ACC112 (cell line): ENCODE results near the gene OR5H14.
"Not testable (repeated sequence)": the region's sequence is repeated elsewhere in the genome, so short reads cannot be mapped to it uniquely, and the experiment has no call there.

Experiments
- H2AFZ ChIP-seq: fragments of 200-600 bp; sonication (generic); one replicate; pipeline ENCODE4 v1.6.0; 2017; ENCODE audit warnings: antibody characterized with exemption, low read length; ENCODE audit not compliant: unreplicated experiment
- H3K27ac ChIP-seq: fragments of 200-600 bp; sonication (generic); 2 replicates; pipeline ENCODE4 v1.5.1; 2014; ENCODE audit warnings: low read depth, mild to moderate bottlenecking, antibody characterized with exemption, low read length, moderate library complexity
- H3K27me3 ChIP-seq: fragments of 200-600 bp; sonication (generic); 2 replicates; pipeline ENCODE4 v1.6.1; 2014; ENCODE audit warnings: mild to moderate bottlenecking, antibody characterized with exemption, low read length, moderate library complexity, mixed read lengths; ENCODE audit not compliant: insufficient read depth
- H3K36me3 ChIP-seq: fragments of 200-600 bp; sonication (generic); 2 replicates; pipeline ENCODE4 v1.6.1; 2016; ENCODE audit warnings: mild to moderate bottlenecking, antibody characterized with exemption, low read length, moderate library complexity, mixed read lengths; ENCODE audit not compliant: insufficient read depth
- H3K4me1 ChIP-seq: fragments of 200-600 bp; sonication (generic); one replicate; pipeline ENCODE4 v1.6.1; 2016; ENCODE audit warnings: low read length, mixed read lengths; ENCODE audit not compliant: insufficient read depth, unreplicated experiment, control insufficient read depth
- H3K4me3 ChIP-seq: fragments of 200-600 bp; sonication (generic); 2 replicates; pipeline ENCODE4 v1.5.1; 2014; ENCODE audit warnings: mild to moderate bottlenecking, low read depth, low read length
- H3K79me2 ChIP-seq: fragments of 200-600 bp; sonication (generic); one replicate; pipeline ENCODE4 v1.6.0; 2016; ENCODE audit warnings: low read length; ENCODE audit not compliant: control insufficient read depth, unreplicated experiment, insufficient read depth

The OR5H14 gene

DNA sequence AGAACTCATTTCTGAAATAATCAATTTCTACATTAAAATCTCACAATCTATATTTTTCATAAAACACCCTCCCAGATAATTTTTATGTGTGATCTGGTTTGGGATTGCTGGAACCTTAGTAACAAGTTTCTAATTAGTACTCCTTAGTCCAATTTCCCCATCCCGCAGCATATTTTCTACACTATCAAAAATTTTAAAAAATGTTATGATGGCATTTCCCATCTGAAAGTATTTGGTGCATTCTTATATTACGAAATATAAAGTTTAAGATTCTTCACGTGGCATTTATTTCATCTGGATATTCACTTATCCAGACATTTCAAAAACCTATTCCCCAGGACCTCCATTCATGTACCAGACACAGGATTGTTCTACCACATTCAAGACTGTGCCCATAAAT, 1.5 kb downstream of the OR5H14 start:
- H2AFZ ChIP-seq, result no peak overlapping the region
- H3K36me3 ChIP-seq, result no peaks in the 10 kb centered on the region
- H3K79me2 ChIP-seq, result no peaks in the 10 kb centered on the region
- H3K27me3 ChIP-seq, result 0 out of 2 replicates have a peak, but pooled peaks cover 5% of the 10 kb centered on the region
- H3K4me1 ChIP-seq, result no peaks in the 10 kb centered on the region
- no peak overlapping the region for H3K27ac ChIP-seq
- H3K4me3 ChIP-seq, result no peak overlapping the region

GRCh38 chr3:98149456-98149855, 2.2 kb downstream of the OR5H14 start:
- not testable (repeated sequence) for H2AFZ ChIP-seq, H3K27me3 ChIP-seq, H3K79me2 ChIP-seq, H3K4me1 ChIP-seq, H3K4me3 ChIP-seq, H3K27ac ChIP-seq, H3K36me3 ChIP-seq

DNA sequence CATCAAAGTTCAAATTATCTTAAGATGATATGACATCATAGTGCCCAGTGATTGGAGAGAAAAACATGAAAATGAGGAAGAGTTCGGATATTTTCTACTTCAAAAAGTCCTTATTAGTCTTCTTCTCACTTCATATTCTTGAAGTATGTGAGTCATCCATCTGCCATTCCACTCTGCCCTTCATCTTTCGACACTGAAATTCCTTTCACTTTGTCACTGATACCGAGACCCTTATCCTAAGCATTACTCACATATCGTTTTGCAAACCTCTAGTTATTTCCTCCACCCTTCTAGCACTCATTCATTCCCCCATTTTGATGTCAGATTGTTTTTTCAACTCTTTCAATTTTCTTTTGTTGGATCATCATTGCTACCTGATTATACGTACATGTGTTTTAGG, 4.0 kb downstream of the OR5H14 start:
- H3K27ac ChIP-seq, result no peak overlapping the region
- H3K4me1 ChIP-seq, result no peaks in the 10 kb centered on the region
- peaks cover 6% of the 10 kb centered on the region; the same call in 1 of the 2 replicates for H3K27me3 ChIP-seq
- no peaks in the 10 kb centered on the region for H3K79me2 ChIP-seq
- no peak overlapping the region for H3K4me3 ChIP-seq
- no peak overlapping the region for H2AFZ ChIP-seq
- no peaks in the 10 kb centered on the region for H3K36me3 ChIP-seq

GRCh38 chr3:98166396-98166795, 19.1 kb downstream of the OR5H14 start, which contains the start of gene OR5H15:
Gene OR5H15 (plus strand): TSS chr3:98166696. CDS start chr3:98168700, 2,004 bp downstream.
- no peak within 1 kb of the TSS for H3K27ac ChIP-seq
- no peak within 1 kb of the TSS for H2AFZ ChIP-seq
- H3K4me3 ChIP-seq, result no peak within 1 kb of the TSS
- no peaks in the 10 kb centered on the region for H3K36me3 ChIP-seq
- H3K27me3 ChIP-seq, result no peaks in the 10 kb centered on the region
- H3K79me2 ChIP-seq, result no peaks in the 10 kb centered on the region
- H3K4me1 ChIP-seq, result no peaks in the 10 kb centered on the region

GRCh38 chr3:98171071-98171470, 23.8 kb downstream of the OR5H14 start:
- H3K4me3 ChIP-seq, result no peak overlapping the region
- no peak overlapping the region for H3K27ac ChIP-seq

GRCh38 chr3:98172621-98173020, 25.3 kb downstream of the OR5H14 start:
- H3K79me2 ChIP-seq, result no peaks in the 10 kb centered on the region
- H2AFZ ChIP-seq, result no peak overlapping the region

More at GRCh38 chr3:98171071-98171470, 23.8 kb downstream of the OR5H14 start:
- Histone ChIP-seq H3K36me3 (no peaks in the 10 kb centered on the region), H2AFZ (no peak overlapping the region), H3K79me2 (no peaks in the 10 kb centered on the region), H3K27me3 (no peaks in the 10 kb centered on the region), H3K4me1 (no peaks in the 10 kb centered on the region)

DNA sequence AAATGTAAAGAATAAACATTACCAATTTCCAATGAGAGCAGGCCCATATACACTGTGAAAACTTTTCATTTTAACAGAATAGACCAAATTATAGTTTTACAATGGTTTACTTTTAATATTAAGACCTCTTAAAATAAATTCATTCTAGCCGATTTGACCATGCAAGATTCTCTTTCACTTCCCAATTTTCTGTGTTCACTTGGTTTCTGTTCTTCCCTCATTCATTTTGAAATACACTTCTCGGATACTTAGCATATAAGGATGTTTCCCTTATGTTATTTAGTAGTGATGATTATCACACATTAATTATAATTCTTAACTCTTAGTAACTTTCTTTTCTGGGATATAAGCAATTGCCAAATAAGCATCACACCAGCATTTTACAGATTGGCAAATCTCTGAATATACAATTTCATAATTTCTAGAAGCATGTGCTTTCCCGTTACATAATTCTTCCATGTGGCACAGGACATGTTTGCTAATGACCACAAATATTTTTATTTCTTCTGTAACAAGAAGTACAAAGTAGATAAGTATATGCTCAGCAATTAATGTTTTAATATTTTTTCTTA, 33.1 kb downstream of the OR5H14 start:
- H2AFZ ChIP-seq, result no peak overlapping the region
- no peaks in the 10 kb centered on the region for H3K36me3 ChIP-seq
- no peak overlapping the region for H3K27ac ChIP-seq

More at GRCh38 chr3:98172621-98173020, 25.3 kb downstream of the OR5H14 start:
- Histone ChIP-seq H3K4me3 (no peak overlapping the region), H3K4me1 (no peaks in the 10 kb centered on the region), H3K27me3 (no peaks in the 10 kb centered on the region), H3K36me3 (no peaks in the 10 kb centered on the region), H3K27ac (no peak overlapping the region)

DNA sequence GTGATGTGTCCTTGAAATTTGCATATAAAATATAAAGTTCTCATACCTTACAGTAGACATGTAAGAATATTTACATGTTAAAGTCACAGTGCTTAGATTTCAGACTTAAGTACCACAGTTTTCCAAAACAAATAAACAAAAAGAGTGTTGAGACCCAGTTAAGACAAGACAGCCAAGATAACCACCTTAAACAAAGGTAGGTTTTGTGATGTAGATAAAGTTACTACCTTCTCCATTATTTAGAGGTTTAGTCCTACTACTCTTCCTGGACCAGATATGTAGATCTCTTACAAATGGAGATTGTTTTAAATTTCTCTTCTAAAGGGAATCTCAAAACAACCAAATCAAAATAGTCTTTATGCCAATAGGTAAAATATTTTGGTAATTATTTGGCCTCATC, 34.9 kb downstream of the OR5H14 start:
- H3K4me1 ChIP-seq, result no peaks in the 10 kb centered on the region
- no peak overlapping the region for H2AFZ ChIP-seq
- H3K4me3 ChIP-seq, result no peak overlapping the region
- H3K79me2 ChIP-seq, result no peaks in the 10 kb centered on the region
- H3K27ac ChIP-seq, result no peak overlapping the region
- no peaks in the 10 kb centered on the region for H3K36me3 ChIP-seq
- no peaks in the 10 kb centered on the region for H3K27me3 ChIP-seq

More for the DNA sequence above, 33.1 kb downstream of the OR5H14 start:
- Histone ChIP-seq H3K4me3 (no peak overlapping the region), H3K4me1 (no peaks in the 10 kb centered on the region), H3K79me2 (no peaks in the 10 kb centered on the region), H3K27me3 (no peaks in the 10 kb centered on the region)

GRCh38 chr3:98185180-98185579, 37.9 kb downstream of the OR5H14 start:
- H3K27ac ChIP-seq, result no peak overlapping the region
- no peaks in the 10 kb centered on the region for H3K36me3 ChIP-seq
- H3K27me3 ChIP-seq, result no peaks in the 10 kb centered on the region
- no peak overlapping the region for H2AFZ ChIP-seq
- no peaks in the 10 kb centered on the region for H3K4me1 ChIP-seq
- H3K4me3 ChIP-seq, result no peak overlapping the region
- H3K79me2 ChIP-seq, result no peaks in the 10 kb centered on the region

DNA sequence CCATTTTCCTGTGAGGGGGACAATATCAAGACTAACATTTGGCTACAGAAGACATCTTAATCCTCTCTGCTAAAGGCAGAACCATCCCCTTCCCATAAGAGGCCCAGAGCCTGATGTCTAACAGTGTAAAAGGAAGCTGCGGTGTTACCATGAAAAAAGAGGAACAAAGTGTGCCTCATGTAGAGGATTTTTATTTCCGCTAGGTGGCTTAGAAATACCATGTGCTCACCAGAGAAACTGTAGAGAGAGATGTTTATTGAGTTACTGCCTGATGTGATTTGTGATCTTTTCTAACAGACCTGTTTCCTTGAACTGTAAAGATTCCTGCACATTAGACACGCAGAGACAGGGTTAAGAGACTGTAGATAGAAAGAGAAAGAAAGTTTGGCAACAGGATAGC, 41.3 kb downstream of the OR5H14 start:
- H3K4me3 ChIP-seq, result no peak overlapping the region
- H3K27ac ChIP-seq, result no peak overlapping the region
- H2AFZ ChIP-seq, result no peak overlapping the region
- no peaks in the 10 kb centered on the region for H3K27me3 ChIP-seq
- no peaks in the 10 kb centered on the region for H3K79me2 ChIP-seq
- no peaks in the 10 kb centered on the region for H3K4me1 ChIP-seq
- H3K36me3 ChIP-seq, result no peaks in the 10 kb centered on the region

GRCh38 chr3:98190911-98191310, 43.6 kb downstream of the OR5H14 start:
- not testable (repeated sequence) for H3K36me3 ChIP-seq, H3K4me1 ChIP-seq, H2AFZ ChIP-seq, H3K27ac ChIP-seq, H3K4me3 ChIP-seq, H3K27me3 ChIP-seq, H3K79me2 ChIP-seq
